SU-DHL-6 (cell line): ENCODE results near the gene NME7.

ENCODE experiments used
- CTCF ChIP-seq: fragments of 200-600 bp; sonication (generic); IDR thresholded peaks from one replicate; pipeline ENCODE4 v1.5.1; 2017; ENCODE audit warnings: antibody characterized with exemption, mild to moderate bottlenecking, low read length, moderate library complexity; ENCODE audit not compliant: insufficient read depth, poor library complexity, severe bottlenecking
- EZH2phosphoT487 ChIP-seq: fragments of 200-600 bp; sonication (generic), shearing (Covaris generic); conservative IDR thresholded peaks from 2 replicates; pipeline ENCODE4 v1.6.1; 2018; ENCODE audit warnings: mild to moderate bottlenecking, antibody characterized with exemption, low read length, moderate library complexity, mixed read lengths

GRCh38 chr1:169089776-169090175 lies 277.8 kb downstream of the NME7 start:
- no peak for TF ChIP-seq CTCF
- TF ChIP-seq EZH2phosphoT487 = no peak
